ENCODE data around the gene NMU.
"Not testable (repeated sequence)": the region's sequence is repeated elsewhere in the genome, so short reads cannot be mapped to it uniquely, and the experiment has no call there.

NMU gene

GRCh38 chr4:55624063-55624462 is 12.0 kb downstream of the NMU start:
- not testable (repeated sequence) for DNase-seq (ENCODE audit: low read depth in 3 of 3)

- DNase-seq (ENCODE audit: low read depth in 3 of 3) = no peak
These were observed 17.5 kb downstream of the NMU start for GRCh38 chr4:55618546-55619143.

GRCh38 chr4:55617587-55618197 is 18.4 kb downstream of the NMU start:
- DNase-seq (ENCODE audit: low read depth in 3 of 3) = no peak

GRCh38 chr4:55615008-55615407 is 21.1 kb downstream of the NMU start:
- DNase-seq (ENCODE audit: low read depth in 3 of 3) = no peak

- no peak for DNase-seq (ENCODE audit: low read depth in 3 of 3)
These were observed 22.5 kb downstream of the NMU start for GRCh38 chr4:55613621-55614020.

- no peak for DNase-seq (ENCODE audit: low read depth in 3 of 3)
These were observed 23.8 kb downstream of the NMU start for GRCh38 chr4:55612341-55612740.

GRCh38 chr4:55611358-55612059 is 24.6 kb downstream of the NMU start:
- no peak for DNase-seq (ENCODE audit: low read depth in 3 of 3)

GRCh38 chr4:55610381-55610780 is 25.7 kb downstream of the NMU start:
- no peak for DNase-seq (ENCODE audit: low read depth in 3 of 3)

GRCh38 chr4:55609393-55609866 is 26.7 kb downstream of the NMU start:
- DNase-seq (ENCODE audit: low read depth in 3 of 3) = no peak

- no peak for DNase-seq (ENCODE audit: low read depth in 3 of 3)
These were observed 27.5 kb downstream of the NMU start for GRCh38 chr4:55608591-55608990.

- DNase-seq (ENCODE audit: low read depth in 3 of 3) = no peak
These were observed 31.1 kb downstream of the NMU start for GRCh38 chr4:55604996-55605395.

GRCh38 chr4:55600640-55601039 is 35.5 kb downstream of the NMU start:
- no peak for DNase-seq (ENCODE audit: low read depth in 3 of 3)

GRCh38 chr4:55598641-55599040 is 37.5 kb downstream of the NMU start:
- DNase-seq (ENCODE audit: low read depth in 3 of 3) = no peak

GRCh38 chr4:55592014-55592413 is 44.1 kb downstream of the NMU start, which contains the start of gene PDCL2:
Gene PDCL2, minus strand, starts transcription at chr4:55592245. Its CDS starts 136 bp downstream, at chr4:55592109.
- no peak for DNase-seq (ENCODE audit: low read depth in 3 of 3)

- DNase-seq (ENCODE audit: low read depth in 3 of 3) = no peak
These were observed 47.9 kb downstream of the NMU start for GRCh38 chr4:55588160-55588559.

GRCh38 chr4:55582773-55583172 is 53.3 kb downstream of the NMU start:
- DNase-seq (ENCODE audit: low read depth in 3 of 3) = not testable (repeated sequence)

- DNase-seq (ENCODE audit: low read depth in 3 of 3) = no peak
These were observed 57.6 kb downstream of the NMU start for GRCh38 chr4:55578341-55579010.

GRCh38 chr4:55575513-55575912 is 60.6 kb downstream of the NMU start:
- no peak for DNase-seq (ENCODE audit: low read depth in 3 of 3)

GRCh38 chr4:55574252-55574651 is 61.8 kb downstream of the NMU start:
- no peak for DNase-seq (ENCODE audit: low read depth in 3 of 3)

- no peak for DNase-seq (ENCODE audit: low read depth in 3 of 3)
These were observed 64.3 kb downstream of the NMU start for GRCh38 chr4:55571806-55572205.

- DNase-seq (ENCODE audit: low read depth in 3 of 3) = no peak
These were observed 67.1 kb downstream of the NMU start for GRCh38 chr4:55568905-55569504.

- DNase-seq (ENCODE audit: low read depth in 3 of 3) = no peak
These were observed 74.2 kb downstream of the NMU start for GRCh38 chr4:55561889-55562288.
